GM03348 (cell line): ENCODE measurements around the gene SPRR2E.
"Not testable (repeated sequence)": the region's sequence is repeated elsewhere in the genome, so short reads cannot be mapped to it uniquely, and the experiment has no call there.

ENCODE experiments used
- DNase-seq: peaks from one replicate; pipeline ENCODE4 v3.0.0; 2012; ENCODE audit warnings: low spot score

Gene SPRR2E

DNA sequence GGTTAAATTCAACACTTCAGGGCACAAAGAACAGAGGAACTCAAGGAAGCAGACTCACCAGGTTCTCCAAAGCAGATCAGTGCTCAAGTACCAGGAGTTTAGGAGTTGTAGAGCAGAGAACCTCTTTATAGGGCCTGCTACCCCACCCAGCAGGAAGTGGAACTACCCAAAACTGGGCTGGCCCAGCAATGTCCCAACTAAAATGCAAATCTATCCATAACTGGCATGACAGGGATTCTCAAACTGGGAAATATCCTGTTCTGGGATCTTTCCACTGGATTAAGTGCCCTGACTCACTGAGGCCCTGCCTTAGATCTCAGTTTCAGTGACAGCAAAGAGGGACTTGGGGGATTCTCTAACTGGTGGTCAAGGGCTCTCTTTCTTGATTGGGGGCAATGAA is at the start of gene SPRR2E:
SPRR2E (minus strand) TSS at position 101 of the 400 bp plus-strand sequence. CDS start 775 bp downstream, outside the sequence.
- no peak for DNase-seq

DNA sequence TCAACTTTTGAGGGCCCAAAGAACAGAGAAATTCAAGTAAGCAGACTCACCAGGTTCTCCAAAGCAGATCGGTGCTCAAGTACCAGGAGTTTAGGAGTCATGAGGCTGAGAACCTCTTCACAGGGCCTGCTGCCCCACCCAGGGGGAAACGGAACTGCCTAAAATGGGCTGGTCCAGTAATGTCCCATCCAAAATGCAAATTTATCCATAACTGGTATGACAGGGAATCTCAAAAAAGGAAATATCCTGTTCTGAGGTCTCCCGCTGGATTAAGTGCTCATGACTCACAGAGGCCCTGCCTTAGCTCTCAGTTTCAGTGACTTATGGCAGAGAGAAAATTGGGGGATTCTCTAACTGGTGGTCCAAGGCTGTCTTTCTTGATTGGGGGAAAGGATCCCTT is 47.1 kb upstream of the SPRR2E start:
- DNase-seq: no peak

DNA sequence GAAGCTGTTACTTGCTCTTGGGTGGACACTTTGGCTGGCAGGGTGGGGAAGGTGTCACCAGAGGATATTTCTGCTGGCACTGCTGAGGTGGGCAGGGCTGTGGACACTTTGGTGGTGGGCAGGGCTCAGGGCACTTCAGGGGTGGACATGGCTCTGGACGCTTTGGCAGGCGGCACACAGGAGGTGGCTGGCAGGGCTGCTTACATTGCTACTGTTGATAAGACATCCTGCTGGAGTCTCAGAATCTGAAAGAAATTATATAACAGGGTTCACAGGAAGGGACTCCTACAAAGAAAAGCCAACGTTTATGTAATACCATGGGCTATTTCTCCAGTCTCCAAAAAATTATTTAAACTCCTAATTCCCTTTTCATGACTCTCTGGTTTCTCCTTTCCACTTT is 46.2 kb upstream of the SPRR2E start:
- no peak for DNase-seq

DNA sequence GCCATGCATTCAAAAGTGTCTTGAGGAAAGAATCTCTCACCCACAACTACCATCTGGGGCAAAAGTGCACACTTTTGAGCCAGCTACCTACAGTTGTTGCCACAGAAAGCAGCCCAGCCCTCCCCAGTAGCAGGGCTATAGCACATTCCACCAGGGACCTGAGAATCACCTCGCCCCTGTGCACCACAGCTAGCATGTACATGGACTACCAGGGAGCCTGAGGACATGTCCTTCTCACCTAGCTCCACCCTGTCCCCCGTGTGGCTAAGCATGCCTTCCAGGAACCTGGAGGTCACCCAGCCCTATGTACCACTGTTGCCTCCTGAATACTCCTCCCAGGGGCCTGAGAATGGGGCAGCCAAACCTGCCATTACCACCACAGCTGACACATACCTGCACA is 39.4 kb upstream of the SPRR2E start:
- DNase-seq: no peak

DNA sequence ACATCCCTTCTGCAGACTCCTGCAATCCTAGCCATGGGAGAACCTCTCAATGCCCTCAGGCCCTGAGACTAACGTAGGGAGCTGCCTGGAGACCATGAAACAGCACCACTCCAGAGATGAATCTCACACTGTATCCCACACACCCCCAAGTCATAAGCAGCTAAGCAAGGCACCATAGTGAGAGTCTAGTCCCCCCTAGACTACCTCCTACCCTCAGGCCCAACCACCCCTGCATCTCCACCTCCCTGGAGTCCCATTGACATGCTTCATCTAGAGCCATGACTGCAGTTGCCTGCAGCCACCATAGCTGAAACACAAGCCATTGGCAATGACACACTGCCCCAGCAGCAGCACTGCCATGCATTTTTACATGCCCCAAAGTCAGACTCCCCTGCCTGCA is 38.9 kb upstream of the SPRR2E start:
- no peak for DNase-seq

DNA sequence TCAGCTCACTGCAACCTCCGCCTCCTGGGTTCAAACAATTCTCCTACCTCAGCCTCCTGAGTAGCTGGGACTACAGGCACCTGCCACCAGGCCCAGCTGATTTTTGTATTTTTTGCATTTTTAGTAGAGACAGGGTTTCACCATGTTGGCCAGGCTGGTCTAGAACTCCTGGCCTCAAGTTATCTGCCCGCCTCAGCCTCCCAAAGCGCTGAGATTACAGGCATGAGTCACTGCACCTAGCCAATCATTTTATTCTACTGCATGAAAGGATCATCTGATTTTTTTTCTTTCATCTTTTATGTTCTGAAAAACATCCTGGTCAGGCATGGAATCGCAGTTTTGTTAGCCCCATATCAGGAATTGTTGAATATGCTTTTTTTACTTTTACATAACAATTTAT is 34.4 kb upstream of the SPRR2E start:
- DNase-seq: not testable (repeated sequence)

DNA sequence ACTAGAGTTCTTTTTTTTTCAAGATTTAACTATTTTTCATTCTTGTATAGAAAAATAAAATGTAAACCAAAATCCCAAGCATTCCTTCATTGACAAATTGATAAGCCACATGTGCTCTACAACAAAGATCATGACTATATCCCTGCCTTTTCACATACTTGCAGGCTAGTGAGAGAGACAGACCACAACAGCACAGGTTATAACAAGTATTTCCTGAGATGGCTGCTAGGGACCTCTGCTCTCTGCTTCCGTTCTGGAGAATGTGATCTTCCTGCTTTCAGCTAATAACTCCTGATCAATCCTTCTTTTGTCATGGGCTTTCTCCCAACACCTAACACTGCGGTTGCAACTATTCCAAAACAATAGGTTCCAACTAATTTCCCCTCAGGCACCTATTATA is 33.0 kb upstream of the SPRR2E start:
- no peak for DNase-seq

DNA sequence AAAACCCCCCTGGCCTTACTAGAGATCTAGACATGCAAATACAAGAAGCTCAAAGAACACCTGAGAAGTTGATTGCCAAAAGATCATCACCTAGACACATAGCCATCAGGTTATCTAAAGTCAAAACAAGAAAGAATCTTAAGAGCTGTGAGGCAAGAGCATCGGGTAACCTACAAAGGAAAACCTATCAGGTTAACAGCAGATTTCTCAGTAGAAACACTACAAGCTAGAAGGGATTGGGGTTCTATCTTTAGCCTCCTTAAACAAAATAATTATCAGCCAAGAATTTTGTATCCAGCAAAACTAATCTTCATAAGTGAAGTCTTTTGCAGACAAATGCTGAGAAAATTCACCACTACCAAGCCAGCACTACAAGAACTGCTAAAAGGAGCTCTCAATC is 31.2 kb upstream of the SPRR2E start:
- DNase-seq: no peak

DNA sequence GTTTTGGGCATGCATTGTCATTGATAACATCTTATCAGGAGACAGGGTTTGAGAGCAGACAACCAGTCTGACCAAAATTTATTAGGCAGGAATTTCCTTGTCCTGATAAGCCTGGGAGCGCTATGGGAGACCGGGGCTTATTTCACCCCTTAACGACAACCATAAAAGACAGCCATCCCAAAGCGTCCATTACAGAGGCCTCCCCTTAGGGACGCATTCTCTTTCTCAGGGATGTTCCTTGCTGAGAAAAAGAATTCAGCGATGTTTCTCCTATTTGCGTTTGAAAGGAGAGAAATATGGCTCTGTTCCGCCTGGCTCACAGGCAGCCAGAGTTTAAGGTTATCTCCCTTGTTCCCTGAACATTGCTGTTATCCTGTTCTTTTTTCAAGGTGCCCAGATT is 29.5 kb upstream of the SPRR2E start:
- DNase-seq: not testable (repeated sequence)

DNA sequence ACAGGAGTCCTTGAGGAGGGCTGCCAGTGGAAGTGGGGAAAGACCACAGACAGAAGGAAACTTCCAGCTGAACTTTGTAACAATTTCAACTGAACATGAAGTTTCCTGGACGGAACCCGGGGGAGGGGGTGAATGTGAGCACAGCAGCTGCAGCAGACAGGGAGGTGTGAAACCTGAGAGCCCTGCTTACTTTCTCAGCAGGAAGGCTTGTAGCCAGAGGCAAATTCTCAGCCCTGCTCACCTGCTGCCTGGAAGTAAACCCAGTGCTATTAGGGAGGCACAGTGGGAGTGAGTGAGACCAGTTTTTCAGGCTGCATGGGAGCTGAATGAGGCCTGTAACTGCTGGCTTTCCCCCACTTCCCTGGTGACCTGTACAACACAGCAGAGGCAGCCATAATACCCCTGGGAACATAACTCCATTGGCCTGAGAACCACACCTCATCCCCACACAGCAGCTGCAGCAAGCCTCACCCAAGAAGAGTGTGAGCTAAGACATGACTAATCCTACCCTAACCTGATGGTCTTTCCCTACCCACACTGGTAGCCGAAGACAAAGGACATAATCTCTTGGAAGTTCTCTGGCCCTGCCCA is 28.6 kb upstream of the SPRR2E start:
- DNase-seq: no peak

DNA sequence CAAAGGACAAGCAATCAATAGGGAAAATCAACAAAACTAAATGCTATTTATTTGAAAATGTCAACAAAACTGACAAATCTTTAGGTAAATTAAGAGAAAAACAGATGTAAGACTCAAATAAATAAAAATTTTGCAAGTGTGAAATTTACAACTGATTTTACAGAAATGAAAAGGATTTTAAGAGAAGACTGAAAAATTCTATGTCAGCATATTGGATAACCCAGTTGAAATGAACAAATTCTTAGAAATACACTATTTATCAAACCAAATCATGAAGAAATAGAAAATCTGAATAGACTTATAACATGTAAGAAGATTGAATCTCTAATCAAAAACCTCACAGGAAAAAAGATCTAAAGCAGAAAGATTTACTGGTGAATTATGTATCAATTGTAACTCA is 26.6 kb upstream of the SPRR2E start:
- no peak for DNase-seq

DNA sequence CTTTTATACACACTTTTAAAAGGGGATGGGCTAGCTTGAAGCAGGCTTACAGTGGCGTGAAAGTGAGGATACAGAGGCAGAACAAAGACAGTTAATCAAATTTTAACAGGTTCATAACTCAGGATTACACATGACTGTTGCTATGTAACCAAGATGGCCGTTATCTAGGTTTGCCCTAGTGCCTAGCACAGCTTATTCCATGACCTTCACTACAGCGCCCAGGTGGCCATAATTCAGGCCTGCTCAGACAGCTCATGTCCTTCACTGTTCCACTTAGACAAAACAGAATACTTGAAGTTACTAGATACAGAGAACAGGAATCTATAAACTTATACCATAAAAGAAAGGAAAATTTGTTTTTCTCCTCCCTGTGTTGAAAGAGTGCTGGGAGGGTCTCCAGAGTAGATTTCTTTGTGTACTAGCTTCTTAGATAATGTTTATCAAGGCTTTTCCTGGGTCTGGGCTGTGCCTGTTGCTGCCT is 25.2 kb upstream of the SPRR2E start:
- no peak for DNase-seq

DNA sequence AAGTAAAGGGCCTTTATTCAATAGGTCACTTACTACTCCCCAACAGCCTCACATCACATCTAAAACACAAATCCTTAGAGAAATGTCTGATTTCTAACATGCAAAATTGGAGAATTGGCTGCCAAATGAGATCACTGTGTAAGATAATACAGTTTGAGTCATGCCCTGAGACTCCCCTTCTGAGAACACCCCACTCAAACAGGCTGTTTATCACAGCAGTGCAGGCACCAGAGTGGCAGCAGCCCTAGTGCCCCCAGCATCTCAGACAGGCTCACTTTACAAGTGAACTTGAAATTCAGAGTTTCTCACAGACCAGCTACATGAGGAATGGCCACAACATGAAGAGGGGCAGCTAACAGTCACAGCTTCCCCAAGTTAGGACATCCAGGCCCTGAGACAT is 20.9 kb upstream of the SPRR2E start:
- DNase-seq: not testable (repeated sequence)

DNA sequence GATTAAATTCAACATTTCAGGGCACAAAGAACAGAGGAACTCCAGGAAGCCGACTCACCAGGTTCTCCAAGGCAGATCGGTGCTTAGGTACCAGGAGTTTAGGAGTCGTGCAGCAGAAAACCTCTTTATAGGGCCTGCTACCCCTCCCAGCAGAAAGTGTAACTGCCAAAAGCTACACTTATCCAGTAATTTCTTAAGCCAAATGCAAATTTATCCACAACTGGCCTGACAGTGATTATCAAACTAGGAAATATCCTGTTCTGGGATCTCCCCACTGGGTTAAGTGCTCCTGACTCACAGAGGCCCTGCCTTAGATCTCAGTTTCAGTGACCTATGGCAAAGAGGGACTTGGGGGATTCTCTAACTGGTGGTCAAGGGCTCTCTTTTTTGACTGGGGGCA is 19.1 kb upstream of the SPRR2E start, which contains the start of gene SPRR2F:
SPRR2F (minus strand) TSS at position 101 of the 400 bp plus-strand sequence. CDS start 783 bp downstream, outside the sequence.
- DNase-seq: no peak

DNA sequence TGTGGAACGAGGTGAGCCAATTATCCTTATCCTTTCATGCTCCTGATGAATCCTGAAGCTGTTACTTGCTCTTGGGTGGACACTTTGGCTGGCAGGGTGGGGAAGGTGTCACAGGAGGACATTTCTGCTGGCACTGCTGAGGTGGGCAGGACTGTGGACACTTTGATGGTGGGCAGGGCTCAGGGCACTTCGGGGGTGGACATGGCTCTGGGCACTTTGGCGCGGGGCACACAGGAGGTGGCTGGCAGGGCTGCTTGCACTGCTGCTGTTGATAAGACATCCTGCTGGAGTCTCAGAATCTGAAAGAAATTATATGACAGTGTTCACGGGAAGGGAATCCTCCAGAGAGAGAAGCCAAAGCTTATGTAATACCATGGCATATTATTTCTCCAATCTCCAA is 18.1 kb upstream of the SPRR2E start:
- DNase-seq: not testable (repeated sequence)

DNA sequence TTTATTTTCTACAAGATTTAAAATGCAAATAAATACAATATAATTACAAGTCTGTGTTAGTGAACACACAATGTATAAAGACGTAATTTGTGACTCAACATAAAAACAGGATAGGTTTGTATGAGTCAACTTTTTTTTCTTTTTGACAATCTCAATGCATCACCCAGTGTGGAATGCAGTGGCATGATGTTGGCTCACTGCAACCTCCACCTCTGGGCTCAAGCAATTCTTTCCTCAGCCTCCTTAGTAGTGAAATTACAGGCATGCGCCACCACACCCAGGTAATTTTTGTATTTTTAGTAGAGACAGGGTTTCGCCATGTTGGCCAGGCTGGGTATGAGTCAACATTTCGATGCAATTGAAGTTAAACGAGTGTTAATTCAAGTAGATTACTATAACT is 5.9 kb upstream of the SPRR2E start:
- no peak for DNase-seq

DNA sequence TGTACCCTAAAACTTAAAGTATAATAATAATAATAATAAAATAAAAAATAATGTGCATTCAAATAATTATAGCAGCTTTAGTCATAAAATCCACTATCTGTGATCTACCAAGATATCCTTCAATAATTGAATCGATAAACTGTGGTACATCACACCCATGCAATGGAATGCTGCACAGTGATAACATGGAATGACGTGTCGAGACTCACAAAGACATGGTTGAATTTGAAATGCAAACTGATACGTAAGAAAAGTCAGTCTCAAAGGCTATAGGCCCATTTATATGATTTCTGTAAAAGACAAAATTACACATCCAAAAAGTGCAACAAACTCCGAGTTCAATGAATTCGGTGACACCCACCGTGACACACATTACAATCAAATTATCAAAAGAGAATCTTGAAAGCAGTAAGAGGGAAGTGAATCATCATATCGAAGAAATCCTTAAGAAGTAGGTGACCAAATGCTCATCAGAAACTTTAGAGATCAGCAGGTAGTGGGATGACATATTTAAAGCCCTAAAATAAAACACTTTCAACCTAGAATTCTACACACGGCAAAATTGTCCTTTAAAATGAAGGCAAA is 5.2 kb upstream of the SPRR2E start:
- DNase-seq: no peak

DNA sequence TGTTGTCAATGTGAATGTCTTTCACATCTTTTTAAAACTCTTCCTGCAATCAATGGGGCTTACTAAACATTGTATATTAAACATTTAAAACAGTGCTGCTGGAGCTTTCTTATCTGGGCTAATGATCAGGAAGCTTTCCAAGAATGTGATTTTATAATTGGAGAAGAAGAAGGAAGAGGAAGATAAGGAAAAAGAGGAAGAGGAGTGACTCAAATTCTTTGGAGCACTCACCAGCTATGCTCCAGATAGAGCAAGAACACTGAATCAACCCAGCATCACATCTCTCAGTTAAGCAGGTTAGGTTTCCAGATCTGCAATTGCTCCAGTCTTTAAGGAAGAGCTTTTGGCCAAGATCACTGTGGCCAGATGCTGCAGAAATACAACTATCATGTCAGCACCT is 1.4 kb upstream of the SPRR2E start:
- no peak for DNase-seq

DNA sequence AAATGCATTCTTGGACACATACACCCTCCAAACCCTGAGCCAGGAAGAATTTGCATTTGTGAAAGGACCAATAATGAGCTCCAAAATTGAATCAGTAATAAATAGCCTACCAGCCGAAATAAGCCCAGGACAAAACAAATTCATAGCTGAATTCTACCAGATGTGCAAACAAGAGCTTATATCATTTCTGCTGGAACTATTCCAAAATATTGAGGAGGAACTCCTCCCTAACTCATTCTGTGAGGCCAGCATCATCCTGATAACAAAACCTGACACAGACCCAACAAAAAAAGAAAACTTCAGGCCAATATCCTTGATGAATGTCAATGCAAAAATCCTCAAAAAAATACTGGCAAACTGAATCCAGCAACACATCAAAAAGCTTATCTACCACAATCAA is 6.7 kb downstream of the SPRR2E start:
- no peak for DNase-seq

DNA sequence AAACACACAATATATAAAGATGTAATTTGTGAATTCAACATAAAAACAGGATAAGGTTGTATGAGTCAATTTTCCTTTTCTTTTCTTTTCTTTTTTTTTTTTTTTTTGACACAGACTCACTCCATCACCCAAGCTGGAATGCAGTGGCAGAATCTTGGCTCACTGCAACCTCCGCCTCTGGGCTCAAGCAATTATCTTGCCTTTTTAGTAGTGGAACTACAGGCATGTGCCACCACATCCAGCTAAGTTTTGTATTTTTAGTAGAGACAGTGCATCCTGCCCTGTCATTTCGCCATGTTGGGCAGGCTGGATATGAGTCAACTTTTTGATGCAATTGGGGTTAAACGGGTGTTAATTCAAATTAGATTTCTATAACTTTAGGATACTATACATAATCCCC is 12.6 kb downstream of the SPRR2E start:
- no peak for DNase-seq

DNA sequence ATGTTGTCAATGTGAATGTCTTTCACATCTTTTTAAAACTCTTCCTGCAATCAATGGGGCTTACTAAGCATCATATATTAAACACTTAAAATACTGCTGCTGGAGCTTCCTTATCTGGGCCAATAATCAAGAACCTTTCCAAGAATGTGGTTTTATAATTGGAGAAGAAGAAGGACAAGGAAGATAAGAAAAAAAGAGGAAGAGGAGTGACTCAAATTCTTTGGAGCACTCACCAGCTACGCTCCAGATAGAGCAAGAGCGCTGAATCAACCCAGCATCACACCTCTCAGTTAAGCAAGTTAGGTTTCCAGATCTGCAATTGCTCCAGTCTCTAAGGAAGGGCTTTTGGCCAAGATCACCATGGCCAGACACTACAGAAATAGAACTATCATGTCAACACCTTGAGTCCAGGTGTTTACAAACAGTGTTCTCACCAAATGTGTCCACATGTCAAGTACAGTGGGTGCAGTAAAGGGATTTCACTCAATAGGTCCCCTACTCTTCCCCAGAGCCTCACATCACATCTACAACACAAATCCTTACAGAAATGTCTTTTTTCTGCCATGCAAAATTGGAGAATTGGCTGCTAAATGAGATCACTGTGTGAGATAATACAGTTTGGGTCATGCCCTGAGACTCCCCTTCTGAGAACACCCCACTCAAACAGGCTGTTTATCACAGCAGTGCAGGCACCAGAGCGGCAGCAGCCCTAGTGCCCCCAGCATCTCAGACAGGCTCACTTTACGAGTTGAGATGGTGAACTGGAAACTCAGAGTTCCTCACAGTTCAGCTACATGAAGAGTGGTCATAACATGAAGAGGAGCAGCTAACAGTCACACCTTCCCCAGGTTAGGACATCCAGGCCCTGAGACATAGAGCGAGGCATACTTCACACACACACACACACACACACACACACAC is 21.3 kb downstream of the SPRR2E start:
- DNase-seq: no peak

DNA sequence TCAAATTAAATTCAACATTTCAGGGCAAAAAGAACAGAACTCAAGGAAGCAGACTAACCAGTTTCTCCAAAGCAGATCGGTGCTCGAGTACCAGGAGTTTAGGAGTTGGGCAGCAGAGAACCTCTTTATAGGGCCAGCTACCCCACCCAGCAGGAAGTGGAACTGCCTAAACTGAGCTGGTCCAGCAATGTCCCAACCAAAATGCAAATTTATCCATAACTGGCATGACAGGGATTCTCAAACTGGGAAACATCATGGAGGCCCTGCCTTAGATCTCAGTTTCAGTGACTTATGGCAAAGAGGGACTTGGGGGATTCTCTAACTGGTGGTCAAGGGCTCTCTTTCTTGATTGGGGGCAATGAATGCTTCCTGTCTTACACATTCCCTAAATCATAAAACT is 22.8 kb downstream of the SPRR2E start, which contains the start of gene SPRR2B:
SPRR2B (minus strand) TSS at position 101 of the 400 bp plus-strand sequence. CDS start 772 bp downstream, outside the sequence.
- DNase-seq: no peak

DNA sequence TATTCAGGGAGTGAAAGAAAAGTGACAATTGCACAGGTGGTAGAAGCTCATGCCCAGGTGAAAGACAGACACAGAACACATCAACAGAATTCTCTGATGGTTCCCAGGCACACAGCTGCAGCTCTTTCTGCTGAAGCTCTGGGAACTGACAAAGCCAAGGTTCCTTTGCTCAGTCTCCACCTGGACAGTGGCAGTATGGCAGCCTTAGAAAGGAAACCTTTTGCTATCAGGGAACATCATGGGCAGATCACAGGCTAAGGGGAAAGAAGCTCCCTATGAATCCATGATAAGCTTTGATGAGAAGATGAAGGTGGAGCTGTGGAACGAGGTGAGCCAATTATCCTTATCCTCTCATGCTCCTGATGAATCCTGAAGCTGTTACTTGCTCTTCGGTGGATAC is 24.1 kb downstream of the SPRR2E start:
- DNase-seq: no peak
